Activated CD4-positive, alpha-beta T cell treated with anti-CD3 and anti-CD28 coated beads, Interleukin-2, amount 50 U/mL, for 4 hours (primary cell): ENCODE data around the gene FOSB.
"Not testable (repeated sequence)": the region's sequence is repeated elsewhere in the genome, so short reads cannot be mapped to it uniquely, and the experiment has no call there.

ENCODE experiments used
- DNase-seq, 2 experiments: peaks; one replicate each; pipeline ENCODE4 v3.0.0-alpha.2; 2020

Gene FOSB

DNA sequence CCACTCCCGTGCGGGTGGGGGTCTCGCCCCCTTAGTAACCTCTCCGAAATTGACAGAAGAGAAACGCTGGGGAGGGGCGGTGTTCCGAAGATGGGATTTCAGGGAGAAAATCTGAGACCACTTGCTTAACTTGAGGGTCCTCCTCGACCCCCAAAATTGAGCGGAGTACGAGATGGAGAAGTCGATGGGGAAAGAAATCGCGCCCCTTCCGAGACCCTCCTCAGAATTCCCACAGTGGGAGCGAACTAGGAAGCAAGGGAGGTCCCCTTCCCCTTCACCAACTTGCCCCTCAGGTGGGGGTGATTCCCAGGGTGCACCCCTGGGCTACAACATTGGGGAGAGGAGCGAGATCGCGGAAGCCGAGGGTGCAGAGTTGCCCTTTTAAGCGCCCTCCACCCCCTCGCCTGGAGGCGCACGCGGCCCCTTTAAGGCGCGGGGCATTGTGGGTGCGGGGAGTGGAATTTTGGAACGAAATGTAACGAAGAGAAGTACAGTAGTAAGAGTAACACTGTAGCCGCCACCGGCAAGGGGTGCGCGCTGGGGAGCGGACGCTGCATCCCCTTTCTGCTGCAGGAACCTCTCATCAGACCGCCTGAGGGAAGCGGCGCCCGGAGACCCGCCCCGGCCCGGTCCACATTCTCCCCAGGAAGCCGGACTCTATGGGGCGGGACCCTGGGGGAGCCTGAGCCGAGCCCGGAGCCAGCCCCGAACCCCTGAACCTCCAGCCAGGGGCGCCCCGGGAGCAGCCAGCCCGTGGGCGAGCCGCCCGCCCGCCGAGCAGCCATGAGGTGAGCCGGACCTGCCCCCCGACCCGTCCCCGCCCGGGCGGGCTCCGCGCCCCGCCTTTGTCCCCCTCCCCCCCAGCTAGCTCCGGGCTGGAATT is 39.4 kb downstream of the FOSB start, which contains the start of gene VASP:
VASP (plus strand) TSS at position 491 of the 883 bp plus-strand sequence; CDS start at position 784, 293 bp downstream.
- DNase-seq, result peak; percentile 89 to 91

DNA sequence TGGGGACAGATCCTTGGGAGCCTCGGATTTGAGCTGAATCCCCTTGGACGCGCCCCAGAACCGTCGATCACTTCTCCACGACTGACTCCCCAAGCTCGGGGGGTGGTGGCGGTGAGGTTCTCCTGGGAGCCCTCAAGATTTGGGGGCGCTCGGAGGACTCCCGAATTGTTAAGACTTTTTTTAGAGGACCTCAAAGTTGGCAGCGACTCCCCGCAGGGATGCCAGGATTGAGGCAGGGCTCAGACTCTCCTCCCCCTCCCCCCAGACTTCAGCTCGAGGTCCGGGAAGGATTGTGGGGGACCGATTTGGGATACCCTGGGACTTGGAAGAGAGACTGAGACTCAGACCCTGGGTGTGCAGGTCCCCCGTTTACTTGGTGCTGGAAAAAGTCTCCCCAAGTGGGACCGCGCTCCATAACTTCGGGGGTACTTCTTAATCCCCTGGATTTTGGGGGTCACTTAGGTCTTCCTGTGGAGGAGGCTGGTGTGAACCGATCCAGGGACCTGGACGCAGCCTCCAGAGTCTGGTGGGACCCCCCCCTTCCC is 40.1 kb downstream of the FOSB start:
- no peak for DNase-seq

DNA sequence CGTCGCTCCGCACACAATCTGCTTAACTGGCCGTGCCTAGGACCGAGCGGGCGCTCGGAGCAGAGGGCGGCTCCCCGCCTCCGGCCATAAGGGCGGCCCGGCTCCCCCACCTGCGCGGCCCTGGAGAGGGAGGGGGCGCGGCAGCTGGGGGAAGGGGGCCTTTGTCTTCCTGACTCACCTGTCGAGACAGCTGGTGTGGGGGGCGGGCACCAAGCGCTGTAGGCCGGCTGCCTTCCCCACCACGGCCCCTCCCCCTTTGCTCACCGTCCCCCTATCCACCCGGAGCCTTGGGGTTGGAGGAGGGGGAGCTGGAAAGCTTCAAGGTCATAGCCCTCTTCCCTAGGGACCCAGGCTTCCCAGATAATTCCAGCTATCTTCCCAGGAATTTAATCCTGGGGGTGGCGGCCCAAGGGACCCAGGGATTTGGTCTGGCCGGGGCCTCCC is 40.6 kb downstream of the FOSB start:
- peak; percentile 45 to 52 for DNase-seq

DNA sequence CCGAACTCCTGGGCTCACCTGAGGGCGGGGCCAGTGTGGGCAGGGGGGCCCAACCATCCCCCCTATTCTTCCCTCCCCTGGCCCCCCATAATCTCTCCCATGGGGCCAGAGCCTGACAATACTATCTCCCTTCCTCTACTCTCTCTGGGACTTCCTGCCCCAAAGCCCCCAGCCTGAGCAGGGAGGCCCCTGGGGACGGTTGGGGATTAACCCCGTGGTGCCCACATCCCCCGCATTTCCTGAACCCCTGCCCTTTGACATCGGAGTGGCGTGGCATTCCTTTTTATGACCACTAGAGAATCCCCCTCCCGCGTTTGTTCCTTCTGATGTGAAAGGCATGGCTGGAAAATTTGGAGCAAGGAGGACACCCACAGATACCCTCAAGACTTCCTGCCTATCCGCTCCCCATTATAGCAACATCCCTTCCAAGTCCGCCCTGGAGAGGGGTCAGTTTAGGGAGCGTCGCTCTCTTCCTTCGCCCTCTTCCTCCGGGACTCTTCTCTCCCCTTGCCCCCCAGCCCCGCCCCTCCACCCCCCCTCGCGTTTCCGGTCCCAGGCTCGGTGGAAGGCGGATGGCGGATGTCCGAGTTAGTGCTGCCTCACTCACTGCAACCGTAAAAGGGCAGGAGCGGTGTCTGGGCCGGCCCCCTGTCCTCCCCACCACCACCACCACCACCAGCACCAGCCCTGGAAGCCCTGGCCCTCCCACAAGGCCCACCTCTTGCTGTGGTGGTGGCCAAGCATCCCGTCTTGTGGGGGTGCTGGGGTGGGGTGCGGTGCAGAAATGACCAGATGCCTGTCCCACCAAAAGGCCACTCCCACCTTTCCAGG is 41.3 kb downstream of the FOSB start:
- DNase-seq, result no peak

DNA sequence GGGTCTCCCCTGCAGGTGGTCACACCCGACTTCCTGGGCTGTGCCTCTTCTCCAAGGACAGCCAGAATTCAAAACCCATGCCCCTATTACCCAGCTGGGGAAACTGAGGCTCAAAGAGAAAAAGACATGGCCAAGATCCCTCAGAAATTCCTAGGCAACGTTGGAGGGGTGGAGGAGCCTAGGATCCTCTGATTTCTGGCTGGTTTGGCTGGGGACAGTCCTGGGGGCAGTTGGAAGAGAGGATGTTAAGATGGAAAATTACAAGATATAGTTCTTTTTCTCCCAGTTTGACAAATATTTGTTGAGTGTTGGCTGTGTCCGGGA is 41.9 kb downstream of the FOSB start:
- no peak for DNase-seq

DNA sequence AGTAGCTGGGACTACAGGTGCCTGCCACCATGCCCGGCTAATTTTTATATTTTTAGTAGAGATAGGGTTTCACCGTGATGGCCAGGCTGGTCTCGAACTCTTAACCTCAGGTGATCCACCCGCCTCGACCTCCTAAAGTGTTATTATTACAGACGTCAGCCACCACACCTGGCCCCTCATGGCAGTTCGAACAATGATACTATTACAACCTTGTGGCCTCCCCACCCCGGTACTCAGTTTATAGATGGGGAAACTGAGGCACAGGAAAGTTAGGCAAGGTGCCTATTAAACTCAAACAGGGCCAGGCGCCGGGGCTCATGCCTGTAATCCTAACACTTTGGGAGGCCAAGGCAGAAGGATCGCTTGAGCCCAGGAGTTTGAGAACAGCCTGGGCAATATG is 42.6 kb downstream of the FOSB start:
- not testable (repeated sequence) for DNase-seq

DNA sequence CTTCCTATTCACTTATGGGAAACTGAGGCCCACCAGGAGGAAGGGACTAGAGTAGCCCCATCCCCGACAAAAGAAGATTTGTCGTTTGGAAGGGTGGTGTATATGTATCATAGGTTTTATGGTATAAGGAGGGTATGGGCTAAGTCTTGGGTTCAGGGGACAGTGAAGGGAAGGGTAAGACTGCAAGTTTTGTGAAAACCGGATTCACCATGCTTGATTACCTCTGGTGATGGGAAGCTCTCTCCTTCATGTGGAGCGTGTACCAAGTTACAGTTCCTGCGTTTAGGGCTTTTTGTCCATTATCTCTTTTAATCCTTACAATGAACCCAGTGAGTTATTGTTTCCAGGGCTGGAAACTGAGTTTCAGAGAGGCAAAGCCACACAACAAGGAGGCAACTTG is 43.3 kb downstream of the FOSB start:
- no peak for DNase-seq

DNA sequence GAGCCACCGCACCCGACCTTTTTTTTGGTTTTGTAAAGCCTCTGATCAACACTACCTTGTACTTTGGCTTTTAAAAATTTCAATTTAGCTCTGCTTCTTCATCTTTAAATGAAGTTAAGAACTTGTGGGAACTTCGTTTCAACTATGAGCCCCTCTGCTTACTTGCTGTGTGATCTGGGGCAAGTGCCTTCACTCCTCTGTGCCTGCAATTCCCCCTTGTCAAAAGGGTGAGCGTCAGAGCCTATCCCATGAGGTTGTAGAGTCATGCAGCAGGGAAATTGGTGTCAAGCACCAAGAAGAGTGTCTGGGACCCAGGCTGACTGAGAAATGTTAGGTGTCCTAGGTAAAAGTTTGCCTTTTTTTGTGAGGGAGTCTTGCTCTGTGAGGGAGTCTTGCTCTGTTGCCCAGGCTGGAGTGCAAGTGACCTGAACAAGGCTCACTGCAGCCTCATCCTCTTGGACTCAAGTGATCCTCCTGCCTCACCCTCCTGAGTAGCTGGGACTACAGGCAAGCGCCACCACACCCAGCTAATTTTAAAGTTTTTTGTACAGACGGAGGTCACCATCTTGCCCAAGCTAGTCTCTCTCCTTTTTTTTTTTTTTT is 45.2 kb downstream of the FOSB start:
- DNase-seq, result no peak

DNA sequence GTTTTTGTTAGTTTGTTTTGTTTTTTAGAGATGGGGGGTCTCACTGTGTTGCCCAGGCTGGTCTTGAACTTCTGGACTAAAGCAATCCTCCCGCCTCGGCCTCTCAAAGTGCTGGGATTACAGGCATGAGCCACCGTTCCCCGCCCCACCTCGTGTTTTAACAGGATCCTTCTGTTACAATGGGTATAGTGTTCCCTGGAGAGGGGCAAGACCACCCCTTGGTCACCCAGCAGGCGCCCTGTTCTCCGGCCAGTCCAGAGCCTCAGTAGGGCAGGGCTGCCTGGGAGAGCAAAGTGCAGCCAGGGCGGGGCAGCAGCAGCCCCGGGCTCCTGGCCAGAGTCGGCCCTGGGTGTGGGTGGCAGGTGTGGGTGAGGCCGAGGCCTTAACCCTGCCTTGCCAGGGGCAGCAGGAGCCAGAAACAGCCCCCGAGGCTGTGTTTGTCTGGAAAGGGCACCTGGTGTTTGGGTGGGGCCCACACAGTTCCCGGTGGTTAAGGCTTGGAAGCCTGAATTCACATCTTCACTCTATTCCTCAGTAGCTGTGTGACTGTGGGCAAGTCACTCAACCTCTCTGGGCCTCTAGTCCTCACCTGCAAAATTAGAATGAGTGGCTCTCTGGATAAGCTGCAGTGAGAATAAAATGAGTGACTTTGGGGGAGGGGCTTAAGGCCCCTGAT is 46.7 kb downstream of the FOSB start:
- no peak for DNase-seq

DNA sequence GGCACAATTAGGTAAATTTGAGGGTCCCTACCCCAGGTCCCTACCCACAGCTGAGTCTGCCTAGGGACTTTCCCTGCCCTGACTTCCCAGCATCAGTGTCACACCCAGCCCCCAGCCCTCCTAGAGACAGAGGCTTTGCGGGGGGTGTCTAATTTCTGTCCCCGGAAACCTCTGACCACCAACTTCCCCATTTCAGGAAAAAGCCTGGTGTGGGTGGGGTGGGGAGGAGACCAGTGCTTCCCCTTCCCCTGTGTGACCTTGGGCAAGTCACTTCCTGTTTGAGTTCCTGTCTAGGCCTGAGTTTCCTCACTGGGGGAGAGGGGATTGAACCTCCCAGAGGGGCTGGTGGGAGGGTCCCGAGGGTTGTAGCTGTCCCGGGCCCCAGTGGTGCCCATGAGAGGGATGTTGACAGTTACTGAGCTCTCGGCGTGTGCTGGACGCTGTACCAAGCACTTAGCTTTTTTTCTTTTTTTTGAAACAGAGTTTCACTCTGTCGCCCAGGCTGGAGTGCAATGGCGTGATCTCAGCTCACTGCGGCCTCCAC is 47.4 kb downstream of the FOSB start:
- no peak for DNase-seq

DNA sequence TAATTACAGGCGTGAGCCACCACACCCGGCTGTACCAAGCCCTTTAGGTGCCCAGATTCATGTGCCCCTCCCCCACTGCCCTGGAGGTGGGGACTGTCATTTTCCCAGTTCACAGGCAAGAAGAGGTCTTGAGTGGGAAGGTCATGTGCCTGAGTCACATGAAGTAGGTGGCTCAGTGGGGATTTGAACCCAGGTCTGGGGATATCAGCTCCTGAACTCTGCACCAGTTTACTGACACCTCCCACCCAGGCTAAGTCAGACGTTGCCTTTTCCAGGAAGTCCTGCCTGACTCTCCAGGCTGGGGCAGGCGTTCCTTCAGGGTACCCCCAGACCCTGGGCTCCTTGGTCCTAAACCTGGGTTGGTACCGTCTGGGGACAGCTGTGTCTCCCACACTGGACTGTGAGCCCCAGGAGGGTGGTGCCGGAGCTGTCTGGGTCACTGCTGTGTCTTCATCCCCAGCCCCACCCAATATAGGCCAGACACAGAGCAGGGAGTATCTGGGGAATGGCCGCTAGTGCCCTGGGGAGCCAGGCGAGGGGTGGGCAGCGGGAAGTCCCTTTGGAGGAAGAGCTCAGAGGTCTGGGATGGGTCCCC is 48.1 kb downstream of the FOSB start:
- peak in 1 of 2 experiments; percentile 29 for DNase-seq

DNA sequence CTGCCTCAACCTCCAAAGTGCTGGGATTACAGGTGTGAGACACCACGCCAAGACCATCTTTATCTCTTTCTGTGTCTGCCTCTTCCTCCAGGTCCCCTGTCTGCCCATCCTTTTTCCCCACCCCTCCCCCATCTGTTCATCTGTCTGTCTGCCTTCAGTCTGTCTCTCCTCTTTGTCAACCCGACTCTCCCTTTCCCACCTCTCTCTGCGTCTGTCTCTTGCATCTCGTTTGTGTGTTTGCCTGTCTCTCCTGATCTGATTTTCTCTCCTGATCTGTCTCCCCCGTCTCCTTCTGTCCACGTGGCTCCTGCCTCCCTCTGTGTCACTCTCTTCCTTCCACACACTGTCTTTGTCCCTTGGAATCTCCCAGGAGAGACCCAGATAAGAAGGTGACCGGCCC is 49.4 kb downstream of the FOSB start:
- DNase-seq, result no peak

DNA sequence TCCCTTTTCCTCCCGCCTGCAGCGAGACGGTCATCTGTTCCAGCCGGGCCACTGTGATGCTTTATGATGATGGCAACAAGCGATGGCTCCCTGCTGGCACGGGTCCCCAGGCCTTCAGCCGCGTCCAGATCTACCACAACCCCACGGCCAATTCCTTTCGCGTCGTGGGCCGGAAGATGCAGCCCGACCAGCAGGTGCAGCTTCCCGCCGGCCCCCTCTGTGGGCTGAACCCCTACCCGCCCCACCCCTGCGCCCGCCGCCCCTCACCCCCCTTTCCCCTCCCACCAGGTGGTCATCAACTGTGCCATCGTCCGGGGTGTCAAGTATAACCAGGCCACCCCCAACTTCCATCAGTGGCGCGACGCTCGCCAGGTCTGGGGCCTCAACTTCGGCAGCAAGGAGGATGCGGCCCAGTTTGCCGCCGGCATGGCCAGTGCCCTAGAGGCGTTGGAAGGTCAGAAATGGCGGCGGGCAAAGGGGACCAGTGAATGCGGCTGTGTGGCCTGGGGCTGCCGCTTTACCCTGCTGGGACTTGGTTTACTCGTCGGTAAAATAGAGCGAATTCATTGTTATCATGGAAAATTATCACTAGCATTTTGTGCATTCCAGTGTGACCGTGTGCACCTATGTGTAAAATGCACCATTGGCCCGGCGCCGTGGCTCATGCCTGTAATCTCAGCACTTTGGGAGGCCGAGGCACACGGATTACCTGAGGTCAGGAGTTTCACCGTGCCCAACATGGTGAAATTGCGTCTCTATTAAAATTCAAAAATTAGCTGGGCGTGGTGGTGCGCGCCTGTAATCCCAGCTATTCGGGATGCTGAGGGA is 50.1 kb downstream of the FOSB start:
- DNase-seq, result no peak

DNA sequence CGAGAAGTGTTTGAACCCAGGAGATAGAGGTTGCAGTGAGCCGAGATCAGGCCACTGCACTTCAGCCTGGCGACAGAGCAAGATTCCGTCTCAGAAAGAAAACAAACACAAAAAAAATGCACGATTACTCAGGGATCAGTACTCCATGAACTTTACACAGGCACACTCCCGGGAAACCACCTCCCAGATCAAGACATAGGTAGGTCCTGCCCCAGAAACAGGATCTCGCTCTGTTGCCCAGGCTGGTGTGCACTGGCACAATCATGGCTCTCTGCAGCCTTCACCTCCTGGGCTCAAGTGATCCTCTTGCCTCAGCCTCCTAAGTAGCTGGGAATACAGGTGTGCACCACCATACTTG is 50.7 kb downstream of the FOSB start:
- no peak for DNase-seq

DNA sequence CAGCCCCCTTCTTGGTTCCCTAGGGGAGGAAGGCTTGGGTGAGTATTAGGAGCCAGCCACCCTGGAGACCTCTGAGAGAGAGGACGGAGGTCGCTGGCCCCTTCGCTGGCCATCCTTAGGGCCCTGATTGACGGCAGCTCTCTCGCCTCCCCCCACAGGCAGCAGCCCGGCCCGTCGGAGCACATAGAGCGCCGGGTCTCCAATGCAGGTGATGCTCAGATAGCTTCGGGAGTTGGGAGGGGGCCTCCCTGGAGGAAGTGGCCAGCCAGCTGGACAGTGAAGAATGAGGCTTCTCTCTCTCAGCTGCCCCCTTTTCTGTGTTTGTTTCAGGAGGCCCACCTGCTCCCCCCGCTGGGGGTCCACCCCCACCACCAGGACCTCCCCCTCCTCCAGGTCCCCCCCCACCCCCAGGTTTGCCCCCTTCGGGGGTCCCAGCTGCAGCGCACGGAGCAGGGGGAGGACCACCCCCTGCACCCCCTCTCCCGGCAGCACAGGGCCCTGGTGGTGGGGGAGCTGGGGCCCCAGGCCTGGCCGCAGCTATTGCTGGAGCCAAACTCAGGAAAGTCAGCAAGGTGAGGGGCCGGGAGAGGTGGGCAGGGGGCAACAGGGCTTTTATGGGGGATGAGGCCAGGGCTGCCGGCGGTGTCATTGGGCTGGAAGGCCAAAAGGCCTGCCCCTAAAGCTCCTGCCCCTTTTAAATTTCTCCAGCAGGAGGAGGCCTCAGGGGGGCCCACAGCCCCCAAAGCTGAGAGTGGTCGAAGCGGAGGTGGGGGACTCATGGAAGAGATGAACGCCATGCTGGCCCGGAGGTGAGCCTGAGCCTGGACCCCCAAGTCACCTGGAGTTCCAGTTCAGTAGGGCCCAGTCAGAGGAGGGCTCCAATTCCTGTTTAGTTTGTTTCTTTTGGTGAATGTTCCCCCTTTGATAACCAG is 54.5 kb downstream of the FOSB start:
- no peak for DNase-seq

DNA sequence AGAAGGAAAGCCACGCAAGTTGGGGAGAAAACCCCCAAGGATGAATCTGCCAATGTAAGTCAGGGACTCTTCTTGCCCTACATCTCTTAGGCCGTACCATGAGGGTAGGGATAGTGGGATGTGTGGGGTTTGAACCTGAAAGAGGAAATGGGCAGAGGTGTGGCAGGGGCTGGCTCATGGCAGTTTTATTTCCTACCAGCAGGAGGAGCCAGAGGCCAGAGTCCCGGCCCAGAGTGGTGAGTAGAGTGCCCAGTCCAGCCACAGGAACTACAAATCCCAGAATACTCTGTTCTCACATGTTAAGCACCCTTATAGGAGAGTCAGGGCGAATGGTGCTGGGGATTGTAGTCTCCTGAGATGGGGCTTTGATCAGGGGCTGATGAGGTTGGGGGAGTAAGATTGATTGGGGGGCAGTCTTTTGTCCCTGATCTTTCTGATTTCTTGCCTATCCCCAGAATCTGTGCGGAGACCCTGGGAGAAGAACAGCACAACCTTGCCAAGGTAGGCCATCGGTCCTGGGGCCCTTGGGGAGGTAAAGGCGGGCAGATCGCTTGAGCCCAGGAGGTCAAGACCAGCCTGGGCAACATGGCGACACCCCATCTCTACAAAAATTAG is 56.0 kb downstream of the FOSB start:
- DNase-seq, result peak; percentile 58 to 65

DNA sequence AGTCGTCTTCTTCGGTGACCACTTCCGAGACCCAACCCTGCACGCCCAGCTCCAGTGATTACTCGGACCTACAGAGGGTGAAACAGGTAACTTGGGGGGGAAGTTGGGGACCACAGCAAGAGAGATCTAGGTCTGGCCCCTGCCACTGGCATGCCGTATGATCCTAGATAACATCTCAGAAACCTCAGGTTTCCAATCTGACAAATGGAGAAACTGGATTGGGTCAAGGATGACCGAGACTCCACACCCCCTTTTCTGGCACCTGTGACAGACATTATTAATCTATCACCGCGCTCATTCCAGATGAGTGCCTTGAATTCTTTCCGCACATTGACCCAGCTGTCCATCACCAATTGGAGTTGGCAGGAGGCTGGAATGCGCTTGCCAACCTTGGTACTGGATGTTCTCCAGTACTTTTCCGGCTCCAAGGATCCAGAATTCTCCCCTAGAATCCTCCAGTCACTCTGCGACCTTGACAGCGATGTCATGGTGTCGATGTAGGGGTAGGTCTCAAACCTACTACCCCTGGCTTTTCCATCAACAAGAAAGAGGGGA is 56.9 kb downstream of the FOSB start:
- no peak for DNase-seq
